Astrocyte (in vitro differentiated cells and primary cell): ENCODE data around the gene FARS2. TPM values are rescaled to one million over a fixed set of nuclear protein-coding genes. Genes with fewer than 3 reads are reported as not detected.
"Not testable (repeated sequence)": the region's sequence is repeated elsewhere in the genome, so short reads cannot be mapped to it uniquely, and the experiment has no call there.

Source experiments
- DNase-seq: peaks from one replicate; pipeline ENCODE4 v3.0.0-alpha.2; 2010; ENCODE audit warnings: low read depth
- FAIRE-seq: peaks from 2 replicates; lab custom pipeline; 2011; peaks lifted over from hg19 to GRCh38; lab: Jason Lieb, UNC
- H2AFZ ChIP-seq: 2 replicates; pipeline ENCODE4 v1.6.0; 2012; ENCODE audit warnings: low read depth, low read length, inconsistent platforms
- H3K27ac ChIP-seq: 2 replicates; pipeline ENCODE4 v1.5.1; 2011; ENCODE audit warnings: low read depth, low read length, inconsistent platforms
- H3K27me3 ChIP-seq: 2 replicates; pipeline ENCODE4 v1.6.0; 2011; ENCODE audit warnings: low read length, inconsistent platforms; ENCODE audit not compliant: insufficient read depth
- H3K36me3 ChIP-seq: 2 replicates; pipeline ENCODE4 v1.5.1; 2011; ENCODE audit warnings: low read length, inconsistent platforms; ENCODE audit not compliant: insufficient read depth
- H3K4me1 ChIP-seq: 2 replicates; pipeline ENCODE4 v1.5.1; 2011; ENCODE audit warnings: low read length, inconsistent platforms; ENCODE audit not compliant: insufficient read depth
- H3K4me2 ChIP-seq: 2 replicates; pipeline ENCODE4 v1.6.0; 2012; ENCODE audit warnings: low read length, inconsistent platforms
- H3K4me3 ChIP-seq: 2 replicates; pipeline ENCODE4 v1.5.1; 2011; ENCODE audit warnings: low read depth, mild to moderate bottlenecking, low read length, inconsistent platforms; ENCODE audit not compliant: insufficient read depth
- H3K79me2 ChIP-seq: 2 replicates; pipeline ENCODE4 v1.6.0; 2012; ENCODE audit warnings: mild to moderate bottlenecking, low read length, inconsistent platforms; ENCODE audit not compliant: insufficient read depth
- H3K9ac ChIP-seq: 2 replicates; pipeline ENCODE4 v1.6.0; 2012; ENCODE audit warnings: mild to moderate bottlenecking, low read length, inconsistent platforms
- H3K9me3 ChIP-seq: 2 replicates; pipeline ENCODE4 v1.5.1; 2012; ENCODE audit warnings: low read depth, mild to moderate bottlenecking, low read length, inconsistent platforms; ENCODE audit not compliant: insufficient read depth
- H4K20me1 ChIP-seq: 2 replicates; pipeline ENCODE4 v1.6.0; 2012; ENCODE audit warnings: low read length, inconsistent platforms; ENCODE audit not compliant: insufficient read depth
- H3K27ac Mint-ChIP-seq: one replicate; pipeline ENCODE4 v1.8.0; 2021; ENCODE audit warnings: mild to moderate bottlenecking, mixed read lengths; ENCODE audit not compliant: unreplicated experiment
- H3K27me3 Mint-ChIP-seq: one replicate; pipeline ENCODE4 v1.8.0; 2021; ENCODE audit warnings: low read depth, mixed read lengths; ENCODE audit not compliant: unreplicated experiment
- H3K36me3 Mint-ChIP-seq: one replicate; pipeline ENCODE4 v1.8.0; 2021; ENCODE audit warnings: low read depth, mixed read lengths; ENCODE audit not compliant: unreplicated experiment
- H3K4me1 Mint-ChIP-seq: one replicate; pipeline ENCODE4 v1.8.0; 2021; ENCODE audit warnings: low read depth, mixed read lengths; ENCODE audit not compliant: unreplicated experiment
- H3K4me3 Mint-ChIP-seq: one replicate; pipeline ENCODE4 v1.8.0; 2021; ENCODE audit warnings: mild to moderate bottlenecking, moderate library complexity, mixed read lengths; ENCODE audit not compliant: unreplicated experiment
- H3K9me3 Mint-ChIP-seq: one replicate; pipeline ENCODE4 v1.8.0; 2021; ENCODE audit warnings: mild to moderate bottlenecking, mixed read lengths; ENCODE audit not compliant: unreplicated experiment
- EZH2 ChIP-seq: IDR thresholded peaks from 2 replicates; pipeline ENCODE4 v1.6.1; 2012; ENCODE audit warnings: mild to moderate bottlenecking, low read length, inconsistent platforms; ENCODE audit not compliant: insufficient read depth
- total RNA-seq: library from RNA; stranded (reverse); gene quantifications from 2 replicates; pipeline ENCODE4 v1.2.1, GENCODE V29; 2021
- TF ChIP-seq, protein P1 (sequence below): IDR thresholded peaks from 2 replicates; pipeline ENCODE4 v1.5.1; 2011; ENCODE audit warnings: low read depth, mild to moderate bottlenecking, inconsistent platforms, low read length, moderate library complexity; ENCODE audit not compliant: insufficient read depth

The FARS2 gene
- total RNA-seq, 1 donor from 2014 or later = 13.3 TPM

DNA sequence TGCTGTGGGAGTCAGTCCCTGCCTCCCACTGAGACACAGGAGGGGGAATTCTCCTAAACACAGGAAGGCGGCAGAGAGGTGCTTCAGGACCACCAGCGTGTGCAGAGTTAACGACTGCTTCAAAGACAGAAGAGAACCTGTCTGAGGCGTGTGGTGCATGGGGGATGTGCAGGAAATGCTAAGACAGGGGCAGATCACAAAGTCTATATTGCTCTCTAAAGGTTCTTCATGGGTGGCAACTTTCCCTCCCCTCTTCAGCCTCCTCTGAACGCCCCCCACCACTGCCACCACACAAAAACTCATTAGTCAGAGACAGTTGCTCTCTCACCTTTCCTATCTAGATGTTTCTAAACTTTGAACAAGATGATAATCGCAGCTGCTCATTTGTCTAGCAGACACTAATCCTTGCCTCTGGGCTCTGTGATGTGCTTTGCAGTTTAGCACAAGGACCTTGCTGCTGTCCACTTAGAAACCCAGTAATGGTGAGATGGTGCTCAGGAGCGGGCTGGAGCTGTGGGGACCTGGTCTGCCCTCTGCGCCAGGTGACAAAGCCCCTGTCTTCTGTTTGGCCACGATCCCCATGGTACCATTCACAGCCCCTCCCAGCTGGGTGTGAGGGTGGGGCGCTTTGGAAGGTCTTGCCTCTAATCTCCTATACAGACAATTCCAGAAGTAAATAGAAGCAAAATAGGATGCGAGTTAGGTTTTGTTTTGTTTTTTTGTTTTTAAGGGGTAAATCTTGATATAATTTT is 525.8 kb downstream of the FARS2 start:
- no peak for FAIRE-seq

GRCh38 chr6:5789426-5789825 is 528.1 kb downstream of the FARS2 start:
- not testable (repeated sequence) for H3K9me3 ChIP-seq, H3K36me3 Mint-ChIP-seq, H3K9ac ChIP-seq, H3K79me2 ChIP-seq, H3K27ac ChIP-seq, H3K27ac Mint-ChIP-seq, H3K4me3 ChIP-seq, H3K27me3 ChIP-seq, FAIRE-seq, H3K36me3 ChIP-seq, H3K4me3 Mint-ChIP-seq, H3K4me2 ChIP-seq, H4K20me1 ChIP-seq, DNase-seq, H3K4me1 Mint-ChIP-seq, H2AFZ ChIP-seq, H3K4me1 ChIP-seq, H3K9me3 Mint-ChIP-seq
- H3K27me3 Mint-ChIP-seq = peaks cover 14% of the 10 kb centered on the region

More for the DNA sequence above, 525.8 kb downstream of the FARS2 start:
- Histone ChIP-seq H3K4me2 (no peak overlapping the region), H3K4me1 (no peaks in the 10 kb centered on the region), H3K79me2 (no peaks in the 10 kb centered on the region), H3K36me3 (no peaks in the 10 kb centered on the region), H3K27ac (no peak overlapping the region), H4K20me1 (no peaks in the 10 kb centered on the region), H2AFZ (no peak overlapping the region), H3K9me3 (no peaks in the 10 kb centered on the region), H3K4me3 (no peak overlapping the region), H3K27me3 (no peaks in the 10 kb centered on the region), H3K9ac (no peak overlapping the region)
- DNase-seq = no peak
- no peak overlapping the region for H3K27ac Mint-ChIP-seq
- peaks cover 8% of the 10 kb centered on the region for H3K27me3 Mint-ChIP-seq
- no peaks in the 10 kb centered on the region for H3K9me3 Mint-ChIP-seq
- no peak overlapping the region for H3K4me3 Mint-ChIP-seq
- TF ChIP-seq, protein P1, sequence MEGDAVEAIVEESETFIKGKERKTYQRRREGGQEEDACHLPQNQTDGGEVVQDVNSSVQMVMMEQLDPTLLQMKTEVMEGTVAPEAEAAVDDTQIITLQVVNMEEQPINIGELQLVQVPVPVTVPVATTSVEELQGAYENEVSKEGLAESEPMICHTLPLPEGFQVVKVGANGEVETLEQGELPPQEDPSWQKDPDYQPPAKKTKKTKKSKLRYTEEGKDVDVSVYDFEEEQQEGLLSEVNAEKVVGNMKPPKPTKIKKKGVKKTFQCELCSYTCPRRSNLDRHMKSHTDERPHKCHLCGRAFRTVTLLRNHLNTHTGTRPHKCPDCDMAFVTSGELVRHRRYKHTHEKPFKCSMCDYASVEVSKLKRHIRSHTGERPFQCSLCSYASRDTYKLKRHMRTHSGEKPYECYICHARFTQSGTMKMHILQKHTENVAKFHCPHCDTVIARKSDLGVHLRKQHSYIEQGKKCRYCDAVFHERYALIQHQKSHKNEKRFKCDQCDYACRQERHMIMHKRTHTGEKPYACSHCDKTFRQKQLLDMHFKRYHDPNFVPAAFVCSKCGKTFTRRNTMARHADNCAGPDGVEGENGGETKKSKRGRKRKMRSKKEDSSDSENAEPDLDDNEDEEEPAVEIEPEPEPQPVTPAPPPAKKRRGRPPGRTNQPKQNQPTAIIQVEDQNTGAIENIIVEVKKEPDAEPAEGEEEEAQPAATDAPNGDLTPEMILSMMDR = no peak
- TF ChIP-seq EZH2 = no peak
- no peaks in the 10 kb centered on the region for H3K36me3 Mint-ChIP-seq
- peaks cover 9% of the 10 kb centered on the region for H3K4me1 Mint-ChIP-seq

DNA sequence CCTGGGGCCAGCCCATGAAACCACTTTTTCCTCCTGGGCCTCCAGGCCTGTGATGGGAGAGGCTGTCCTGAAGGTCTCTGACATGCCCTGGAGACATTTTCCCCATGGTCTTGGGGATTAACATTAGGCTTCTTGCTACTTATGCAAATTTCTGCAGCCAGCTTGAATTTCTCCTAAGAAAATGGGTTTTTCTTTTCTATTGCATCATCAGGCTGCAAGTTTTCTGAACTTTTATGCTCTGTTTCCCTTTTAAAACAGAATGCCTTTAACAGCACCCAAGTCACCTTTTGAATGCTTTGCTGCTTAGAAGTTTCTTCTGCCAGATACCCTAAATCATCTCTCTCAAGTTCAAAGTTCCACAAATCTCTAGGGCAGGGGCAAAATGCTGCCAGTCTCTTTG is 535.2 kb downstream of the FARS2 start:
- H4K20me1 ChIP-seq, H2AFZ ChIP-seq, H3K4me2 ChIP-seq, H3K36me3 Mint-ChIP-seq, H3K27ac Mint-ChIP-seq, H3K4me1 Mint-ChIP-seq, DNase-seq, FAIRE-seq, H3K79me2 ChIP-seq, H3K36me3 ChIP-seq, H3K9me3 ChIP-seq, H3K4me3 Mint-ChIP-seq, H3K4me1 ChIP-seq, H3K27ac ChIP-seq, H3K4me3 ChIP-seq, H3K27me3 ChIP-seq, H3K9ac ChIP-seq: not testable (repeated sequence)
- peaks cover 14% of the 10 kb centered on the region for H3K27me3 Mint-ChIP-seq
- peaks cover 16% of the 10 kb centered on the region for H3K9me3 Mint-ChIP-seq

DNA sequence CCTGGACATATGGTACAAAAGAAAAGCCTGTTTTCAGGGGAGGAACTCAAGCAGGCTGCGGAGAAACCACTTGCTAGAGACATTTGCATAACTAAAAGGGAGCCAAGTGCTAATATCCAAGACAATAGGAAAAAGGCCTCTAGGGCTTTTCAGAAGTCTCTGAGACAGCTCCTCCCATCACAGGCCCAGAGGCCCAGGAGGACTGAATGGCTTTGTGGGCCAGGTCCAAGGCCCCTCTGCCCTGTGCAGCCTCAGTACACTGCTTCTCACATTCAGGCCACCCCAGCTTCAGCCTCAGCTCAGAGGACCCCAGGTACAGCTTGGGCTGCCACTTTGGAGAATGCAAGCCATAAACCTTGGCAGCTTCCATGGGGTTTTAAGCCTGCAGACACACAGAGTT is 545.1 kb downstream of the FARS2 start:
- not testable (repeated sequence) for H3K4me3 ChIP-seq, H2AFZ ChIP-seq, H3K27ac Mint-ChIP-seq, H3K27ac ChIP-seq, H3K9me3 ChIP-seq, H3K4me3 Mint-ChIP-seq, H3K27me3 ChIP-seq, H3K79me2 ChIP-seq, H3K4me2 ChIP-seq, H3K4me1 ChIP-seq, H3K36me3 ChIP-seq, DNase-seq, H3K9ac ChIP-seq, FAIRE-seq, H4K20me1 ChIP-seq, H3K4me1 Mint-ChIP-seq, H3K36me3 Mint-ChIP-seq
- Mint-ChIP-seq H3K9me3 (peaks cover 16% of the 10 kb centered on the region), H3K27me3 (peaks cover 16% of the 10 kb centered on the region)
